Activated gamma-delta T cell (primary cell): ENCODE data around the gene LMX1A.

Experiments used
- DNase-seq: peaks from one replicate; lab custom pipeline; 2025; lab: John Stamatoyannopoulos, UW

LMX1A gene

GRCh38 chr1:165265196-165265838 is 91.2 kb downstream of the LMX1A start:
- no peak for DNase-seq

GRCh38 chr1:165259706-165260428 is 96.6 kb downstream of the LMX1A start:
- DNase-seq = no peak

GRCh38 chr1:165259236-165259635 is 97.3 kb downstream of the LMX1A start:
- DNase-seq = no peak

- DNase-seq = no peak
Measured at GRCh38 chr1:165257969-165258459, 98.5 kb downstream of the LMX1A start.

GRCh38 chr1:165254896-165255625 is 101.5 kb downstream of the LMX1A start:
- no peak for DNase-seq

- no peak for DNase-seq
Measured at GRCh38 chr1:165254376-165254775, 102.1 kb downstream of the LMX1A start.

GRCh38 chr1:165253818-165254254 is 102.7 kb downstream of the LMX1A start:
- DNase-seq = no peak

GRCh38 chr1:165248969-165249571 is 107.4 kb downstream of the LMX1A start:
- no peak for DNase-seq

GRCh38 chr1:165241952-165242351 is 114.6 kb downstream of the LMX1A start:
- no peak for DNase-seq

- no peak for DNase-seq
Measured at GRCh38 chr1:165241321-165241720, 115.2 kb downstream of the LMX1A start.

- DNase-seq = no peak
Measured at GRCh38 chr1:165240492-165240891, 116.0 kb downstream of the LMX1A start.

GRCh38 chr1:165239873-165240272 is 116.6 kb downstream of the LMX1A start:
- DNase-seq = no peak

- no peak for DNase-seq
Measured at GRCh38 chr1:165235777-165236291, 120.7 kb downstream of the LMX1A start.

GRCh38 chr1:165235155-165235776 is 121.2 kb downstream of the LMX1A start:
- DNase-seq = no peak

- no peak for DNase-seq
Measured at GRCh38 chr1:165234149-165234548, 122.4 kb downstream of the LMX1A start.

- DNase-seq = no peak
Measured at GRCh38 chr1:165228676-165229075, 127.8 kb downstream of the LMX1A start.

GRCh38 chr1:165228111-165228655 is 128.3 kb downstream of the LMX1A start:
- no peak for DNase-seq

- DNase-seq = no peak
Measured at GRCh38 chr1:165226326-165226725, 130.2 kb downstream of the LMX1A start.

GRCh38 chr1:165225650-165226049 is 130.9 kb downstream of the LMX1A start:
- no peak for DNase-seq

GRCh38 chr1:165225062-165225461 is 131.5 kb downstream of the LMX1A start:
- no peak for DNase-seq

- no peak for DNase-seq
Measured at GRCh38 chr1:165224504-165224903, 132.0 kb downstream of the LMX1A start.
